Activated CD8-positive, alpha-beta T cell treated with anti-CD3 and anti-CD28 coated beads for 36 hours (primary cell): ENCODE data around the gene CCDC171. TPM values are rescaled to one million over a fixed set of nuclear protein-coding genes. Genes with fewer than 3 reads are reported as not detected.

Source experiments
- ATAC-seq: fragments of 200-7000 bp; cut with Tn5 transposase; one replicate; pipeline ENCODE4 v1.10.0; 2021; ENCODE audit warnings: mild to moderate bottlenecking, moderate library complexity
- CTCF ChIA-PET: fragments of 350-600 bp; sonication (Branson Sonifier 250); formaldehyde crosslinking; loops from one replicate; lab custom pipeline; 2021; ENCODE audit warnings: antibody characterized with exemption; lab: Charles Lee
- POLR2A ChIA-PET: fragments of 350-600 bp; sonication (Branson Sonifier 250); formaldehyde crosslinking; loops from one replicate; lab custom pipeline; 2021; ENCODE audit warnings: antibody characterized with exemption; lab: Charles Lee
- DNase-seq: peaks from one replicate; pipeline ENCODE4 v3.0.0-alpha.2; 2020
- H3K27ac Mint-ChIP-seq: one replicate; pipeline ENCODE4 v1.8.0; 2021; ENCODE audit warnings: mild to moderate bottlenecking, mixed read lengths
- H3K27me3 Mint-ChIP-seq: one replicate; pipeline ENCODE4 v1.8.0; 2021; ENCODE audit warnings: mixed read lengths
- H3K36me3 Mint-ChIP-seq: one replicate; pipeline ENCODE4 v1.8.0; 2021; ENCODE audit warnings: low read depth, mixed read lengths
- H3K4me1 Mint-ChIP-seq: one replicate; pipeline ENCODE4 v1.8.0; 2021; ENCODE audit warnings: low read depth, mixed read lengths
- H3K4me3 Mint-ChIP-seq: one replicate; pipeline ENCODE4 v1.8.0; 2021; ENCODE audit warnings: mild to moderate bottlenecking, moderate library complexity, mixed read lengths
- H3K9me3 Mint-ChIP-seq: one replicate; pipeline ENCODE4 v1.8.0; 2021; ENCODE audit warnings: mixed read lengths
- intact Hi-C: fragments of 100-400 bp; cut with micrococcal nuclease; formaldehyde crosslinking; loops from one replicate; pipeline ENCODE4 v1.10.0; 2022
- total RNA-seq, 2 experiments: library from RNA; stranded (reverse); gene quantifications; one replicate each; pipeline ENCODE4 v1.2.3, GENCODE V29; 2021
- TF ChIP-seq, protein P1 (sequence below): fragments of 200-600 bp; IDR thresholded peaks from one replicate; pipeline ENCODE4 v1.8.0; 2022; ENCODE audit warnings: antibody characterized with exemption, mild to moderate bottlenecking

CCDC171 gene
- total RNA-seq, 2 experiments from 2014 or later: 2.1 to 2.3 TPM

- CTCF ChIA-PET: no interaction called here
- Mint-ChIP-seq H3K27ac (no peak overlapping the region), H3K4me3 (no peak overlapping the region), H3K4me1 (no peaks in the 10 kb centered on the region), H3K9me3 (no peaks in the 10 kb centered on the region), H3K27me3 (no peaks in the 10 kb centered on the region), H3K36me3 (peaks cover 2% of the 10 kb centered on the region)
- POLR2A ChIA-PET: no interaction called here
- TF ChIP-seq, protein P1, sequence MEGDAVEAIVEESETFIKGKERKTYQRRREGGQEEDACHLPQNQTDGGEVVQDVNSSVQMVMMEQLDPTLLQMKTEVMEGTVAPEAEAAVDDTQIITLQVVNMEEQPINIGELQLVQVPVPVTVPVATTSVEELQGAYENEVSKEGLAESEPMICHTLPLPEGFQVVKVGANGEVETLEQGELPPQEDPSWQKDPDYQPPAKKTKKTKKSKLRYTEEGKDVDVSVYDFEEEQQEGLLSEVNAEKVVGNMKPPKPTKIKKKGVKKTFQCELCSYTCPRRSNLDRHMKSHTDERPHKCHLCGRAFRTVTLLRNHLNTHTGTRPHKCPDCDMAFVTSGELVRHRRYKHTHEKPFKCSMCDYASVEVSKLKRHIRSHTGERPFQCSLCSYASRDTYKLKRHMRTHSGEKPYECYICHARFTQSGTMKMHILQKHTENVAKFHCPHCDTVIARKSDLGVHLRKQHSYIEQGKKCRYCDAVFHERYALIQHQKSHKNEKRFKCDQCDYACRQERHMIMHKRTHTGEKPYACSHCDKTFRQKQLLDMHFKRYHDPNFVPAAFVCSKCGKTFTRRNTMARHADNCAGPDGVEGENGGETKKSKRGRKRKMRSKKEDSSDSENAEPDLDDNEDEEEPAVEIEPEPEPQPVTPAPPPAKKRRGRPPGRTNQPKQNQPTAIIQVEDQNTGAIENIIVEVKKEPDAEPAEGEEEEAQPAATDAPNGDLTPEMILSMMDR: no peak
- intact Hi-C loops: no loop called here
- DNase-seq (no peak), ATAC-seq (no peak)
Observed at GRCh38 chr9:15741015-15741414, 188.2 kb downstream of the CCDC171 start.

DNA sequence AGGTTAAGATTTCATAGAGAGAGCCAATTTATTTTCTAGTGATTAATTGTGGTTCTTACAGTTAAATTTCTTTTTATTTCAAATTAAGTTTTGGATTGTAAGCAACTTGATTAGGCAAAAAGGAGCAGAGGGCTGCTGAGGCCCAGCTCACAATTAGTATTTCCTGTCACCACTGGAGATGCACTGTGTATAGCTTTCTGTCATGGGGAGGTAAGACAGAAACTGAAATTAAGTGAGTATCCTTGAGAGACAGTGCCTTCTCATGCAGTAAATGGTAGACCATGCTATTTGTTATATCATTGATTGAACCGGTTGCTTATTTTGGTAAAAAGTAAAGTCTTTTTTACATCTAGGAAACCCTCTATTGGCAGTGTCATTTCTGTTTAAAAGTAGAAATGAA lies 190.7 kb downstream of the CCDC171 start:
- DNase-seq (no peak), ATAC-seq (no peak)
- H3K27me3 Mint-ChIP-seq: no peaks in the 10 kb centered on the region
- POLR2A ChIA-PET: no interaction called here
- CTCF ChIA-PET: no interaction called here
- no peaks in the 10 kb centered on the region for H3K4me1 Mint-ChIP-seq
- peaks cover 5% of the 10 kb centered on the region for H3K9me3 Mint-ChIP-seq
- intact Hi-C loops: no loop called here
- no peak overlapping the region for H3K4me3 Mint-ChIP-seq
- no peak overlapping the region for H3K27ac Mint-ChIP-seq
- TF ChIP-seq, protein P1: no peak
- peaks cover 9% of the 10 kb centered on the region for H3K36me3 Mint-ChIP-seq

DNA sequence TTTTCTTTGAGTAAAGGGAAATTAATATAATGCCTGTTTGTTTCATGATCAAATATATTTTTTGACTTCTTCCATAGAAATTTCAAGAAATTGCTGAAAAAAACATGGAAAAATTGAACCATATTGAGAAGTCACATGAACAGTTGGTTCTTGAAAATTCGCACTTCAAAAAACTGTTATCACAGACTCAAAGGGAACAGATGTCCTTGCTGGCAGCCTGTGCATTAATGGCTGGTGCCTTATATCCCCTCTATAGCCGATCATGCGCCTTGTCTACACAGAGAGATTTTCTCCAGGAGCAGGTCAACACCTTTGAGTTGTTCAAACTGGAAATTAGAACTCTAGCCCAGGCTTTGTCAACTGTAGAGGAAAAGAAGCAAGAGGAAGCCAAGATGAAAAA lies 191.4 kb downstream of the CCDC171 start:
- Mint-ChIP-seq H3K27me3 (no peaks in the 10 kb centered on the region), H3K4me1 (no peaks in the 10 kb centered on the region), H3K4me3 (no peak overlapping the region), H3K9me3 (peaks cover 5% of the 10 kb centered on the region), H3K36me3 (peaks cover 9% of the 10 kb centered on the region), H3K27ac (no peak overlapping the region)
- DNase-seq (no peak), ATAC-seq (no peak)
- ChIA-PET POLR2A (no interaction called here), CTCF (no interaction called here)
- intact Hi-C loops: no loop called here
- TF ChIP-seq, protein P1: no peak

- ChIA-PET CTCF (no interaction called here), POLR2A (no interaction called here)
- no peaks in the 10 kb centered on the region for H3K4me1 Mint-ChIP-seq
- no peaks in the 10 kb centered on the region for H3K27me3 Mint-ChIP-seq
- peaks cover 5% of the 10 kb centered on the region for H3K9me3 Mint-ChIP-seq
- no peak overlapping the region for H3K4me3 Mint-ChIP-seq
- intact Hi-C loops: no loop called here
- no peak overlapping the region for H3K27ac Mint-ChIP-seq
- H3K36me3 Mint-ChIP-seq: peaks cover 9% of the 10 kb centered on the region
- ATAC-seq: no peak
- TF ChIP-seq, protein P1: no peak
- DNase-seq: no peak
Observed at GRCh38 chr9:15746905-15747304, 194.1 kb downstream of the CCDC171 start.

- POLR2A ChIA-PET: no interaction called here
- ATAC-seq (no peak), DNase-seq (no peak)
- Mint-ChIP-seq H3K4me1 (no peaks in the 10 kb centered on the region), H3K27ac (no peak overlapping the region), H3K9me3 (no peaks in the 10 kb centered on the region), H3K36me3 (no peaks in the 10 kb centered on the region), H3K4me3 (no peak overlapping the region), H3K27me3 (no peaks in the 10 kb centered on the region)
- intact Hi-C loops: no loop called here
- TF ChIP-seq, protein P1: no peak
- CTCF ChIA-PET: no interaction called here
Observed at GRCh38 chr9:15755660-15756059, 202.8 kb downstream of the CCDC171 start.
